ENCODE data around the gene BOC.

Gene BOC

GRCh38 chr3:113205481-113205880 lies 5.9 kb upstream of the BOC start:
- no peaks in the 10 kb centered on the region for H3K9me3 ChIP-seq (ENCODE audit: low read length)
- no peak overlapping the region for H3K4me3 ChIP-seq (ENCODE audit: low read length)
- peaks cover 11% of the 10 kb centered on the region for H3K4me1 ChIP-seq (ENCODE audit: insufficient read depth, low read length)
- H2AFZ ChIP-seq (ENCODE audit: low read depth, low read length): no peak overlapping the region
- no peaks in the 10 kb centered on the region for H3K36me3 ChIP-seq (ENCODE audit: insufficient read depth, low read length)
- H3K27me3 ChIP-seq (ENCODE audit: insufficient read depth, low read length): no peaks in the 10 kb centered on the region

- H3K36me3 ChIP-seq (ENCODE audit: insufficient read depth, low read length): peaks cover 10% of the 10 kb centered on the region
- H3K27me3 ChIP-seq (ENCODE audit: insufficient read depth, low read length): no peaks in the 10 kb centered on the region
- H2AFZ ChIP-seq (ENCODE audit: low read depth, low read length): peak overlapping the region; percentile 90
- H3K4me3 ChIP-seq (ENCODE audit: low read length): peak overlapping the region; percentile 78
- peaks cover 46% of the 10 kb centered on the region for H3K4me1 ChIP-seq (ENCODE audit: insufficient read depth, low read length)
- no peaks in the 10 kb centered on the region for H3K9me3 ChIP-seq (ENCODE audit: low read length)
These were observed 590 bp upstream of the BOC start for GRCh38 chr3:113210604-113211329.

GRCh38 chr3:113212150-113212843 lies 940 bp downstream of the BOC start:
- Histone ChIP-seq H3K27me3 (ENCODE audit: insufficient read depth, low read length) (no peaks in the 10 kb centered on the region), H3K36me3 (ENCODE audit: insufficient read depth, low read length) (peaks cover 25% of the 10 kb centered on the region), H3K4me1 (ENCODE audit: insufficient read depth, low read length) (peaks cover 48% of the 10 kb centered on the region), H3K4me3 (ENCODE audit: low read length) (peak overlapping the region; percentile 78), H3K9me3 (ENCODE audit: low read length) (no peaks in the 10 kb centered on the region), H2AFZ (ENCODE audit: low read depth, low read length) (no peak overlapping the region)

GRCh38 chr3:113212844-113213375 lies 1.6 kb downstream of the BOC start:
- Histone ChIP-seq H3K27me3 (ENCODE audit: insufficient read depth, low read length) (no peaks in the 10 kb centered on the region), H3K9me3 (ENCODE audit: low read length) (no peaks in the 10 kb centered on the region), H2AFZ (ENCODE audit: low read depth, low read length) (no peak overlapping the region), H3K36me3 (ENCODE audit: insufficient read depth, low read length) (peaks cover 32% of the 10 kb centered on the region), H3K4me1 (ENCODE audit: insufficient read depth, low read length) (peaks cover 45% of the 10 kb centered on the region), H3K4me3 (ENCODE audit: low read length) (peak overlapping the region; percentile 78)

GRCh38 chr3:113213896-113214587 lies 2.7 kb downstream of the BOC start:
- Histone ChIP-seq H3K27me3 (ENCODE audit: insufficient read depth, low read length) (no peaks in the 10 kb centered on the region), H3K36me3 (ENCODE audit: insufficient read depth, low read length) (peaks cover 43% of the 10 kb centered on the region), H3K9me3 (ENCODE audit: low read length) (no peaks in the 10 kb centered on the region), H3K4me1 (ENCODE audit: insufficient read depth, low read length) (peaks cover 43% of the 10 kb centered on the region), H2AFZ (ENCODE audit: low read depth, low read length) (no peak overlapping the region), H3K4me3 (ENCODE audit: low read length) (peak overlapping the region; percentile 78)

GRCh38 chr3:113214917-113215595 lies 3.7 kb downstream of the BOC start:
- no peak overlapping the region for H2AFZ ChIP-seq (ENCODE audit: low read depth, low read length)
- H3K36me3 ChIP-seq (ENCODE audit: insufficient read depth, low read length): peaks cover 53% of the 10 kb centered on the region
- peaks cover 44% of the 10 kb centered on the region for H3K4me1 ChIP-seq (ENCODE audit: insufficient read depth, low read length)
- peak overlapping the region; percentile 78 for H3K4me3 ChIP-seq (ENCODE audit: low read length)
- H3K27me3 ChIP-seq (ENCODE audit: insufficient read depth, low read length): no peaks in the 10 kb centered on the region
- no peaks in the 10 kb centered on the region for H3K9me3 ChIP-seq (ENCODE audit: low read length)

- Histone ChIP-seq H3K4me3 (ENCODE audit: low read length) (no peak overlapping the region), H3K9me3 (ENCODE audit: low read length) (no peaks in the 10 kb centered on the region), H3K27me3 (ENCODE audit: insufficient read depth, low read length) (no peaks in the 10 kb centered on the region), H2AFZ (ENCODE audit: low read depth, low read length) (no peak overlapping the region), H3K36me3 (ENCODE audit: insufficient read depth, low read length) (peaks cover 66% of the 10 kb centered on the region), H3K4me1 (ENCODE audit: insufficient read depth, low read length) (peaks cover 40% of the 10 kb centered on the region)
These were observed 5.0 kb downstream of the BOC start for GRCh38 chr3:113216393-113216792.

- Histone ChIP-seq H3K4me1 (ENCODE audit: insufficient read depth, low read length) (peaks cover 53% of the 10 kb centered on the region), H3K4me3 (ENCODE audit: low read length) (no peak overlapping the region), H3K9me3 (ENCODE audit: low read length) (no peaks in the 10 kb centered on the region), H3K27me3 (ENCODE audit: insufficient read depth, low read length) (no peaks in the 10 kb centered on the region), H3K36me3 (ENCODE audit: insufficient read depth, low read length) (peaks cover 83% of the 10 kb centered on the region), H2AFZ (ENCODE audit: low read depth, low read length) (no peak overlapping the region)
These were observed 6.8 kb downstream of the BOC start for GRCh38 chr3:113218011-113218680.

- H3K36me3 ChIP-seq (ENCODE audit: insufficient read depth, low read length): peaks cover 88% of the 10 kb centered on the region
- no peaks in the 10 kb centered on the region for H3K27me3 ChIP-seq (ENCODE audit: insufficient read depth, low read length)
- no peaks in the 10 kb centered on the region for H3K9me3 ChIP-seq (ENCODE audit: low read length)
- no peak overlapping the region for H3K4me3 ChIP-seq (ENCODE audit: low read length)
- peaks cover 53% of the 10 kb centered on the region for H3K4me1 ChIP-seq (ENCODE audit: insufficient read depth, low read length)
- no peak overlapping the region for H2AFZ ChIP-seq (ENCODE audit: low read depth, low read length)
These were observed 7.3 kb downstream of the BOC start for GRCh38 chr3:113218681-113219045.

- Histone ChIP-seq H3K4me3 (ENCODE audit: low read length) (no peak overlapping the region), H3K9me3 (ENCODE audit: low read length) (no peaks in the 10 kb centered on the region), H3K27me3 (ENCODE audit: insufficient read depth, low read length) (no peaks in the 10 kb centered on the region), H2AFZ (ENCODE audit: low read depth, low read length) (no peak overlapping the region), H3K36me3 (ENCODE audit: insufficient read depth, low read length) (peaks cover 96% of the 10 kb centered on the region), H3K4me1 (ENCODE audit: insufficient read depth, low read length) (peaks cover 49% of the 10 kb centered on the region)
These were observed 8.4 kb downstream of the BOC start for GRCh38 chr3:113219605-113220300.

- H3K4me3 ChIP-seq (ENCODE audit: low read length): no peak overlapping the region
- no peaks in the 10 kb centered on the region for H3K9me3 ChIP-seq (ENCODE audit: low read length)
- H3K36me3 ChIP-seq (ENCODE audit: insufficient read depth, low read length): peaks cover 94% of the 10 kb centered on the region
- no peaks in the 10 kb centered on the region for H3K27me3 ChIP-seq (ENCODE audit: insufficient read depth, low read length)
- no peak overlapping the region for H2AFZ ChIP-seq (ENCODE audit: low read depth, low read length)
- H3K4me1 ChIP-seq (ENCODE audit: insufficient read depth, low read length): peaks cover 39% of the 10 kb centered on the region
These were observed 9.4 kb downstream of the BOC start for GRCh38 chr3:113220721-113221120.

GRCh38 chr3:113221721-113222257 lies 10.4 kb downstream of the BOC start:
- Histone ChIP-seq H3K36me3 (ENCODE audit: insufficient read depth, low read length) (peaks cover 94% of the 10 kb centered on the region), H3K27me3 (ENCODE audit: insufficient read depth, low read length) (no peaks in the 10 kb centered on the region), H3K4me3 (ENCODE audit: low read length) (no peak overlapping the region), H2AFZ (ENCODE audit: low read depth, low read length) (no peak overlapping the region), H3K4me1 (ENCODE audit: insufficient read depth, low read length) (peaks cover 37% of the 10 kb centered on the region), H3K9me3 (ENCODE audit: low read length) (no peaks in the 10 kb centered on the region)

All from neuron (in vitro differentiated cells).